ENCODE measurements around the gene KIF26A.
"Not testable (repeated sequence)": the region's sequence is repeated elsewhere in the genome, so short reads cannot be mapped to it uniquely, and the experiment has no call there.

KIF26A gene

GRCh38 chr14:104208331-104208730 lies 69.9 kb downstream of the KIF26A start:
- not testable (repeated sequence) for DNase-seq (ENCODE audit: low read depth in 2 of 2)

GRCh38 chr14:104209071-104209470 lies 70.7 kb downstream of the KIF26A start:
- not testable (repeated sequence) for DNase-seq (ENCODE audit: low read depth in 2 of 2)

GRCh38 chr14:104209985-104210816 lies 71.8 kb downstream of the KIF26A start:
- no peak for DNase-seq (ENCODE audit: low read depth in 2 of 2)

- DNase-seq (ENCODE audit: low read depth in 2 of 2): no peak
Observed at GRCh38 chr14:104210817-104211195, 72.4 kb downstream of the KIF26A start.

- no peak for DNase-seq (ENCODE audit: low read depth in 2 of 2)
Observed at GRCh38 chr14:104211215-104211614, 72.8 kb downstream of the KIF26A start.

- no peak for DNase-seq (ENCODE audit: low read depth in 2 of 2)
Observed at GRCh38 chr14:104211741-104212140, 73.4 kb downstream of the KIF26A start.

- no peak for DNase-seq (ENCODE audit: low read depth in 2 of 2)
Observed at GRCh38 chr14:104212206-104213095, 74.1 kb downstream of the KIF26A start.

GRCh38 chr14:104213301-104214034 lies 75.1 kb downstream of the KIF26A start:
- DNase-seq (ENCODE audit: low read depth in 2 of 2): no peak

- no peak for DNase-seq (ENCODE audit: low read depth in 2 of 2)
Observed at GRCh38 chr14:104214431-104215218, 76.2 kb downstream of the KIF26A start.

GRCh38 chr14:104215706-104216334 lies 77.4 kb downstream of the KIF26A start:
- DNase-seq (ENCODE audit: low read depth in 2 of 2): no peak

- DNase-seq (ENCODE audit: low read depth in 2 of 2): no peak
Observed at GRCh38 chr14:104216457-104216856, 78.1 kb downstream of the KIF26A start.

GRCh38 chr14:104217486-104218360 lies 79.3 kb downstream of the KIF26A start:
- DNase-seq (ENCODE audit: low read depth in 2 of 2): no peak

GRCh38 chr14:104218361-104219180 lies 80.2 kb downstream of the KIF26A start:
- no peak for DNase-seq (ENCODE audit: low read depth in 2 of 2)

- DNase-seq (ENCODE audit: low read depth in 2 of 2): no peak
Observed at GRCh38 chr14:104219731-104220214, 81.4 kb downstream of the KIF26A start.

GRCh38 chr14:104220215-104221070 lies 82.1 kb downstream of the KIF26A start:
- no peak for DNase-seq (ENCODE audit: low read depth in 2 of 2)

GRCh38 chr14:104221071-104221625 lies 82.8 kb downstream of the KIF26A start:
- no peak for DNase-seq (ENCODE audit: low read depth in 2 of 2)

- no peak for DNase-seq (ENCODE audit: low read depth in 2 of 2)
Observed at GRCh38 chr14:104221636-104222369, 83.4 kb downstream of the KIF26A start.

Measured in stimulated activated CD8-positive, alpha-beta memory T cell treated with anti-CD3 and anti-CD28 coated beads, Interleukin-2, amount 100 ng/mL, for 1 hour (primary cell).